H1 (cell line): Measurements from ENCODE around the gene KIF26A.

Experiments used
- CTCF ChIP-seq, 3 experiments: IDR thresholded peaks; 1 replicate in 2 of 3; 2 replicates in 1 of 3; pipeline versions ENCODE4 v1.5.1 to v1.6.1; 2011; ENCODE audit warnings: low read length in 3 of 3, mild to moderate bottlenecking in 3 of 3, inconsistent platforms in 2 of 3, low read depth in 1 of 3, moderate library complexity in 1 of 3; ENCODE audit not compliant: insufficient read depth in 1 of 3; ENCODE audit errors: control extremely low read depth in 1 of 3
- E2F6 ChIP-seq: IDR thresholded peaks from 2 replicates; pipeline ENCODE4 v1.6.1; 2012; ENCODE audit warnings: inconsistent platforms
- POU5F1 ChIP-seq: IDR thresholded peaks from 2 replicates; pipeline ENCODE4 v1.6.1; 2011; ENCODE audit warnings: low read depth, mild to moderate bottlenecking, low read length, moderate library complexity
- RAD21 ChIP-seq, 2 experiments: IDR thresholded peaks in 1 of 2; conservative IDR thresholded peaks in 1 of 2; 2 replicates each; pipeline ENCODE4 v1.6.1; 2011; ENCODE audit warnings: low read depth in 2 of 2, low read length in 2 of 2, improper control_type of control experiment in 1 of 2, inconsistent platforms in 1 of 2, mild to moderate bottlenecking in 1 of 2, moderate library complexity in 1 of 2

GRCh38 chr14:104137297-104138097, 890 bp upstream of the KIF26A start:
- TF ChIP-seq CTCF (IDR thresholded peaks at IDR 0.05; ENCODE audit: control extremely low read depth in 1 of 3, insufficient read depth in 1 of 3, low read depth in 1 of 3, low read length in 3 of 3): peak in 2 of 3 experiments; percentile 77 to 90; a peak in 3 of 4 replicates
- TF ChIP-seq RAD21 (IDR thresholded peaks at IDR 0.05 in 1 of 2, conservative IDR thresholded peaks at IDR 0.05 in 1 of 2; ENCODE audit: low read depth in 2 of 2, low read length in 2 of 2): peak; percentile 75 to 87
- no peak for TF ChIP-seq POU5F1
- peak; percentile 92 for TF ChIP-seq E2F6
